ENCODE results near the gene SNTB2.

GRCh38 chr16:69283851-69284250 is 96.9 kb downstream of the SNTB2 start:
- no peak for TF ChIP-seq CTCF (IDR thresholded peaks at IDR 0.05)
- no peak for TF ChIP-seq POLR2A (IDR thresholded peaks at IDR 0.05)
